HG03175 (cell line): ENCODE data around the gene BSN.
"Not testable (repeated sequence)": the region's sequence is repeated elsewhere in the genome, so short reads cannot be mapped to it uniquely, and the experiment has no call there.

Experiments used
- ATAC-seq: cut with Tn5 transposase; IDR thresholded peaks from one replicate; pipeline ENCODE4 v1.9.1; 2021; ENCODE audit warnings: mild to moderate bottlenecking, moderate library complexity; ENCODE audit not compliant: unreplicated experiment

Gene BSN

DNA sequence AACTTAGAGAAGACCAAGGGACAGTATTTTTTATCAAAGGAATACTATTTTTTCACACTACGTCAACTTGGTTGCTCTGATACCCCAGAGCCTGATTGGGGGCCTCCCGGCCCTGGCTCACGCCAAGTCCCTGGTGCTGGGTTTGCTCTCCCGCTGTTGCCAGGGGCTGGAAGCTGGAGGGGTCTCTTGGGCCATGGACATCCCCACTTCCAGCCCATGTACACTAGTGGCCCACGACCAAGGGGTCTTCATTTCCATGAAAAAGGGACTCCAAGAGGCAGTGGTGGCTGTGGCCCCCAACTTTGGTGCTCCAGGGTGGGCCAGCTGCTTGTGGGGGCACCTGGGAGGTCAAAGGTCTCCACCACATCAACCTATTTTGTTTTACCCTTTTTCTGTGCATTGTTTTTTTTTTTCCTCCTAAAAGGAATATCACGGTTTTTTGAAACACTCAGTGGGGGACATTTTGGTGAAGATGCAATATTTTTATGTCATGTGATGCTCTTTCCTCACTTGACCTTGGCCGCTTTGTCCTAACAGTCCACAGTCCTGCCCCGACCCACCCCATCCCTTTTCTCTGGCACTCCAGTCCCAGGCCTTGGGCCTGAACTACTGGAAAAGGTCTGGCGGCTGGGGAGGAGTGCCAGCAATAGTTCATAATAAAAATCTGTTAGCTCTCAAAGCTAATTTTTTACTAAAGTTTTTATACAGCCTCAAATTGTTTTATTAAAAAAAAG, 20.3 kb upstream of the BSN start:
- ATAC-seq = no peak

DNA sequence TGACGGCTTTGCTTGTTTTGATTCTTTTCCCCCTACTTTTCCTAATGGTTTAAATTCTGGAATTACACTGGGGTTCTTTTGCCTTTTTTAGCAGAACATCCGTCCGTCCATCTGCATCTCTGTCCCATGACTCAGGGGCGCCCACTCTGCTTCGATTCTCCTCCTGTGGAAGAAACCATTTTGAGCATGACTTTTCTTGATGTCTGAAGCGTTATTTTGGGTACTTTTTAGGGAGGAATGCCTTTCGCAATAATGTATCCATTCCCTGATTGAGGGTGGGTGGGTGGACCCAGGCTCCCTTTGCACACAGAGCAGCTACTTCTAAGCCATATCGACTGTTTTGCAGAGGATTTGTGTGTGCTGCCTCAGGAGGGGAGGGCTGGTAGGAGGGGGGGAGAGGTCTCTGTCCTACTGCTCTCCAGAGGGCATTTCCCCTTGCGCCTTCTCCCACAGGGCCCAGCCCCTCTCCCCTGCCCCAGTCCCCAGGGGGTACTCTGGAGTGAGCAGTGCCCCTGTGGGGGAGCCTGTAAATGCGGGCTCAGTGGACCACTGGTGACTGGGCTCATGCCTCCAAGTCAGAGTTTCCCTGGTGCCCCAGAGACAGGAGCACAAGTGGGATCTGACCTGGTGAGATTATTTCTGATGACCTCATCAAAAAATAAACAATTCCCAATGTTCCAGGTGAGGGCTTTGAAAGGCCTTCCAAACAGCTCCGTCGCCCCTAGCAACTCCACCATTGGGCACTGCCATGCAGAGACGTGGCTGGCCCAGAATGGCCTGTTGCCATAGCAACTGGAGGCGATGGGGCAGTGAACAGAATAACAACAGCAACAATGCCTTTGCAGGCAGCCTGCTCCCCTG, 19.5 kb upstream of the BSN start:
- no peak for ATAC-seq

DNA sequence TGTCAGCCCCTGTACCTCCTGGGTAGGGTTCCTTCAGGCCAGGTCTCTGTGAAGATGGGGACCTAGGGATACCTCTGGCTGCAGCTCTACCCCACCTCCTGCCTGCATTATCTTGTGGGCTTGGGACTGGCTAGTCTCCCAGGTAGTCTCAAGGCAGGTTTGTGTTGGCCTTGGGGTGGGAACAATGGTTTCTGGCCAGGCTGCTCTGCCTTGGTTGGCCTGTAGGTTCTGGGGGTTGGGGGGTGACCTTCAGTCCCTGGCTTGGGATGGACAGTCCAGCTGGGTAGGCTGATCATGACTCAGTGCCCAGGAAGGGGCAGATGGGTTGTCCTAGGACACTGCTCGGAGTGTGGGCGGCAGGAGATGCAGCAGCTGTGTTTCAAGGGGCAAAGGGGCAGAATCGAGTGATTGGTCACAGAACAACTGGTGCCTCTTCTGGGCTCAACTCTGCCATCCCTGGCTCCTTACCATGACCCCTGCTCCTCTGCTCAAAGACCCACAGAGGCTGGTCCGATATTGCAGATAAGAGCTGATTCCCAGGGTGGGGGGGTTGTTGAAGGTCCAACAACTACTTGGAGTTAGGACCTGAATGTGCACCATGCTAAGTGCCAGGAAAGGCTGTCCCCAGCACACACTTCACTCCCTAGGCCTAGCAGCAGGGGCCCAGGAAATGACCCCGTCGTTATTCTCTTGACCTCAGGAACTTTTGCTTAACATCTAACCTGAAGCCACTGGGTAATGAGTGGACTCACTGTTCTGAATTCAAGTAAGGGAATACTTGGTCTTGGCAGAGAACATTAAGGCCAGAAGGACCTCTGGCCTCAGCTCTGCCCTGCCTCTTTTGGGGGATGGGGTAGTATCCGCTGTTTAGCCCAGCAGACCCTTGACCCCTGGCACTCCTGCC, 18.1 kb upstream of the BSN start:
- ATAC-seq = no peak

- no peak for ATAC-seq
These were observed 17.3 kb upstream of the BSN start for GRCh38 chr3:49536875-49537533.

DNA sequence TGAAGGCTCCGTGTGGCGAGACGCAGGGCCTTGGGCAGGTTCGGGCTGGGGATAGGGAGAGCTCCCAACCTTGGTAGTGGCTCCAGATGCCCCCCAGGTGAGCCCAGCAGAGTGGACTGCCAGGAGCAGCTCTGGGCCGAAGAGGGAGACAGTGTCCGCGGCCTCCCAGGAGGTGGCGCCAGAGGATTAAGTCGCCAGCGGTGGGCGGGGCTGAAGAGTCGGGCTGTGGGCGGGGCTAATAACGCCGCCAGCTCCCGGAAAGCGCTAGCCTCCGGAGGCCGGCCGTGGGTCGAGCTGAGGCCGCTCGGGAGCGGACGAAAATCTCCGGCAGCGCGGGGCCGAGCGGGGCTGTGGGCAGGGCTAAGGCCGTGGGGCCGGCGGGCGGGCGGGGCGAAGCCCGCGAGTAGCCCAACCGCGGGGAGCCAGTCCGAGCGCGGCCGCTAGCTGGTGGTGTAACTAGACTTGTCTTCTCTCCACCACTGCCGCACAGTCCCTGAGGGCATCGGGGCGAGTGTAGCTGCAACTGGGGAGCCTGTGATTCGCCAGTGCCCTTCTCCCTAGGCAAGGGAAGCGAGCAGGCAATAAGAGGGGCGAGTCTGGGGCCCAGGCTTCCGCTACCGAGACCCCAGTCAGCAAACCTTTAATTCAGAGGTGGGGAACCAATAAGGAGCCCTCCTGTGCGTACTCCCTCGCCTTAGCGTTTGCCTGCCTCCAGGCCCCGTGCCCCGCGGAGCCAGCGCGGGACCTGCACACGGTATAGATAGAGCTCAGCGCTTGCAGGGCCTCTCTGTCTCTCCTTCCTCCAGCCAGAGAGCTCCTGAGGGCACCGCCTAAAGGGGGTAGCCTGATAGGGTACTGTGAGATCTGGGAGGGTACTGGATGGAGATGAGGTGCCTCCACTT, 14.4 kb upstream of the BSN start:
- ATAC-seq = peak; percentile 92

- no peak for ATAC-seq
These were observed 2.2 kb upstream of the BSN start for GRCh38 chr3:49552087-49552486.

GRCh38 chr3:49553324-49553691, 969 bp upstream of the BSN start:
- no peak for ATAC-seq

- ATAC-seq = peak; percentile 60
These were observed 472 bp downstream of the BSN start for GRCh38 chr3:49554633-49555265.

GRCh38 chr3:49556500-49557275, 2.4 kb downstream of the BSN start:
- no peak for ATAC-seq

DNA sequence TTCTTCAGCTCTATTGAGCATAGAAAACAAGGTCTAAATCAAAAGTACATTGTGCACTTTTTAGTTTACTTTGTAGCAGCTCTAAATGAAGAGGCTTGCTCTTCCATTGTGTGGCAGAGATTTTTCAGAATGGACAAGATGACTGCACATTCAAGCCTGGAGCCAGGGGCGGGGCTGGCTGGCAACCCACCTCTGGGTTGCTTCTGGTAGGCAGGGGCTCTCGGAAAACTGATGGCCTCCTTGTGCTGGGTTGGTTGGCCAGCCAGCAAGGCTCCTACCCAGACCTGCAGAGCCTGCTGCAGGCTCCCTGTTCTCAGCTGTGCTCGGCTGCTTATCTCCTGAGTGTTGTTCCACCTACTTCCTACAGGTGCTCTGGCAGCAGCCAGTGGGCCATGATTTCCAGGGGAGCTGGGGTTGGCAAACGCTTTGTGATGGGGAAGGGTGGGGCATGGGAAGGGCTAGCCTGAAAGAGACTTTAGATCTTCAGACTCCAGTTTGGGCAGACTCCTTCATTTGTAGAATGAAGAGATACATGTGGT, 8.8 kb downstream of the BSN start:
- ATAC-seq = no peak

DNA sequence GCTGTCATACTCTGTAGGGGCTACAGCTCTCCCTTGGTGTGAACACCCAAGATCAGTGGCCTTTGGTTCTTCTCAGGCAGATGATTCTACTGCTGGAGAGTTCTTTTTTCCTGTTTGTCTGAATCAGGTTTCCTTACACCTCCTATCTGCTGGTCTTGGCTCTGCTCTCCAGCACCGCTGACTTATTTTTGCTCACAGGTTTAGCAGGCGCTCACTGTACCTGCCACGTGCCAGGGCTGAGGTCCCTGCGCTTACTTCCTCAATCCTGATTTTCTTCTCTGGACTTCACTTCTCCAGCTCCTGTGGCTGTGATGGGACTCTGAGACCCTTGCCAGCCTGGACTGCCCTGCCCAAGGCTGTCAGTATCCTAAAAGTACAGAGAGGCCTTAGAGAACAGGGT, 9.5 kb downstream of the BSN start:
- no peak for ATAC-seq

- ATAC-seq = no peak
These were observed 12.0 kb downstream of the BSN start for GRCh38 chr3:49566312-49566711.

DNA sequence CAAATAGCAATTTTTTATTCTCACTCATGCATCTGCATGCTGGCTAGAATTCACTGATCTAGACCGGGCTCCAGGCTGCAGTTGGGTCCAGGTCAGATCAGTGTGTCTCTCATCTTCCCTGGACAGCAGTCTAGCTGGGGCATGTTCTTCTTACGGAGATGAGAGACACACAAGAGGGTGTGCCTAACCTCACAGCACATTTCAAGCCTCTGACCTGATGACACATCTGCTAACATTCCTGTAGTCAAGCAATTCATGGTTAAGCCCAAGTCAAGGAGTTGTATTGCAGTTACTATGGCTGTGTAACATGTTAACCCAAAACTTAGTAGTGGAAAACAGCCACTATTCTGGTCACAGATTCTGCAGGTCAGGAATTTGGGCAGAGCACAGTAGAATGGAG, 13.1 kb downstream of the BSN start:
- ATAC-seq = no peak

GRCh38 chr3:49568965-49569364, 14.7 kb downstream of the BSN start:
- no peak for ATAC-seq

- no peak for ATAC-seq
These were observed 15.9 kb downstream of the BSN start for GRCh38 chr3:49570028-49570654.

DNA sequence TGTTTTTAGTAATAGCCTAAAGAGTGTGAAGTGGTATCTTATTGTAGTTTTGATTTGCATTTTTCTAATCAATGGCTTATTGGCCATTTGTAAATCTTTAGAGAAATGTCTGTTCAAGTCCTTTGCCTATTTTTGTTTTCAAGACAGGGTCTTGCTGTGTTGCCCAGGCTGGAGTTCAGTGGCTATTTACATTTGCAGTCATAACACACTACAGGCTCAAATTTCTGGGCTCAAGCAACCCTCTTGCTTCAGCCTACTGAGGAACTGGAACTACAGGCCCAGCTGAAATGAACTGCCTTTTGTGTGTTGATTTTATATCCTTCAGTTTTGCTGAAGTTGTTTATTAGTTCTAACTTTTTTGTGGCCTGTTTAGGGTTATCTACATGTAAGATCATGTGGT, 27.9 kb downstream of the BSN start:
- ATAC-seq = no peak

- not testable (repeated sequence) for ATAC-seq
These were observed 31.0 kb downstream of the BSN start for GRCh38 chr3:49585261-49585755.

DNA sequence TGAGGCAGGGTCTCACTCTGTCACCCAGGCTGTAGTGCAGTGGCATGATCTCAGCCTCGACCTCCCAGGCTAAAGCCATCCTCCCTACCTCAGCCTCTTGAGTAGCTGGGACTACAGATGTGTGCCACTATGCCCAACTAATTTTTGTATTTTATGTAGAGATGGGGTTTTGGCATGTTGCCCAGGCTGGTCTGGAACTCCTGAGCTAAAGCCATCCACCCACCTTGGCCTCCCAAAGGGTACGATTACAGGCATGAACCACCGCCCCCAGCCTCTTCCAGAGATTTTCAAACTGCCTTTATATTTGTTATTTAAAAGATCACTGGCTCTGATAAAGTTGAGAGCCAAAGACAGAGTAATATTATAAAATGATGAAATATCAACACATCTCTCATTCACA, 37.3 kb downstream of the BSN start:
- ATAC-seq = no peak
